DMS153 treated with DMSO at 0.1 percent for 48 hours (cell line): ENCODE data around the gene SLC10A3.

Source experiments
- DNase-seq: peaks from one replicate; lab custom pipeline; 2025; ENCODE audit not compliant: unreplicated experiment; lab: John Stamatoyannopoulos, UW

The SLC10A3 gene

DNA sequence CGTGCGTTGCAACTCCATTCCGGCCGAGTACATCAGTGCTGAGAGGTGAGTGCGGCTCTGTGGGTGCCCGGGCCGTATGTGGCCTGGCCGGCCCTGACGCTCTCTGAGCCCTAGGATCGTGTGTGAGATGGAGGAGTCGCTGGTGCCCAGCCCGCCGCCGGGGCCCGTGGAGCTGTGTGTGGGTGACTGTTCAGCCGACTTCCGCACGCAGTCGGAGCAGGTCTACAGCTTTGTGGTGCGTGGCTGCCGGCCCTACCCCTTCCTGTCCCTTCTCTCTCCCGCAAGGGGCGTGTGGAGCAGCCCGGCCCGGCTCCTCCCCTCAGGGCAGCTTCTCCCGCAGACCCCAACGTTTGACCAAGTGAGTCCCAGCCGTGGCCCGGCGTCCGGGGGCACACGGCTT lies 24.4 kb downstream of the SLC10A3 start:
- no peak for DNase-seq

DNA sequence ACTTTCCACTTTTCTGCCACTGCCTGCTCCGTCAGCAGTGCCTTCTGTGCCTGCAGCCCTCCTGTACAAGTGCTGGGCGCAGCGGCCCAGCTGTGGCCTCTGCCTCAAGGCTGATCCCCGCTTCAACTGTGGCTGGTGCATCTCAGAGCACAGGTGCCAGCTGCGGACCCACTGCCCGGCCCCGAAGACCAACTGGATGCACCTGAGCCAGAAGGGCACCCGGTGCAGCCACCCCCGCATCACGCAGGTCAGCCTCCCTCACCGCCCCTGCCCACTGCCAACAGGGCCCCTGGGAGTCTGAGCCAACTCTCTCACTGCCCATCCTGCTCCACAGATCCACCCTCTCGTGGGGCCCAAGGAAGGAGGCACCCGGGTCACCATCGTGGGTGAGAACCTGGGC lies 24.8 kb downstream of the SLC10A3 start:
- DNase-seq, result no peak

DNA sequence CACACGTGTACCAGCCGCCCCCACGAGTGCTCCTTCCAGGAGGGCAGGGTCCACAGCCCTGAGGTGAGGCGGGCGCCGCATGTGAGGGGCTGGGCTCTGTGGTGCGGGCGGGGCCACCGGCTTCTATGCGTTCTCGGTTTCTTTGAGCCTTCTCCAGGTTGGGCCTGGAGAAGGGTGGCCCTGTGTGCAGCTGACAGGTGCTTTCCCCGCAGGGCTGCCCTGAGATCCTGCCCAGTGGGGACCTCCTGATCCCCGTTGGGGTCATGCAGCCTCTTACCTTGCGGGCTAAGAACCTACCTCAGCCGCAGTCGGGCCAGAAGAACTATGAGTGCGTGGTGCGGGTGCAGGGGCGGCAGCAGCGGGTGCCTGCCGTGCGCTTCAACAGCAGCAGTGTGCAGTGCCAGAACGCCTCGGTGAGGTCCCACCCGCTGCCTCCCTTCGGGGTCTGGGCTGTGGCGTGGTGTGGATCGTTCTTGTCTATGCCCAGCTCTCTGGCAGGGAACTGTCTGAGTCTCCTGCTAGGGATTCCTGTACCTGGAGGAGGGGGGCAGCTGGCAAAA lies 25.5 kb downstream of the SLC10A3 start:
- DNase-seq, result no peak

DNA sequence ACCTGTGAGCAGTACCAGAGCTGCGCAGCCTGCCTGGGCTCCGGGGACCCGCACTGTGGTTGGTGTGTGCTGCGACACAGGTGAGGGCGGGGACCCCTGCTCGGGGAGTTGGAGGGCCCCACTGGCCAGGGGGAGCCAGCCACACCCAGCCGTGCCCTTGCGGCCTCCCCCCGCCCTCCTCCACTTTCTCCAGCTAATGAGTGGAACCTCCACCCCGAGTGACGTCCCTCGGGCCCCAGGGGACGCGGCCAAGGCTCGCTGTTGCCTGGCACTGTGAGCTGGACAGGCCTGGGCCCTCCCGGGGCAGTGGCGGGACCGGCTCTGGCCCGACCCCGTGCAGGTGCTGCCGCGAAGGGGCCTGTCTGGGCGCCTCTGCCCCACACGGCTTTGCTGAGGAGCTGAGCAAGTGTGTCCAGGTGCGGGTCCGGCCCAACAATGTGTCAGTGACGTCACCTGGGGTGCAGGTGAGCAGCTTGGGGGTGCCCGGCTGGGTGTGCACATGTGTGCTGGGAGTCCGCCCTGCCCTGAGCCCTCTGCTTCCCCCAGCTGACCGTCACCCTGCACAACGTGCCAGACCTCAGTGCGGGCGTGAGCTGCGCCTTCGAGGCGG lies 26.7 kb downstream of the SLC10A3 start:
- DNase-seq, result no peak

DNA sequence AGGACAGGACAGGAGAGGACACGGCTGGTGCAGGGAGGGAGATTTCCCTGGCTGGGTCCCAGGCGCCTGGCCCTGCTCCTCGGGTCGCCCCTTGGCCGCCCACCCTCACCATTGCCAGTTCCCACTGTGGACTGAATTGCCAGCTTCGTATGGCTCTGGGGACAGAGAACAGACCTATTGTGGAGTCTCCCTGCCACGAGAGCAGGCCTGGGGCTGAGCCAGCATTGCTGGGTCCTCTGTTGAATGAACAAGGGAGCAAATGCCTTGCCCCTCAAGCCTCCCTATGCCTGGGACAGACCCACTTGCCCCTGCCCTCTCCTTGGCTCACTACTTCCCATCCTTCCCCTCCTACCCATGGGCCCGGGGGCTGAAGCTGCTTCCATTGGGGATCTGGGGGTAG lies 28.0 kb downstream of the SLC10A3 start:
- no peak for DNase-seq

DNA sequence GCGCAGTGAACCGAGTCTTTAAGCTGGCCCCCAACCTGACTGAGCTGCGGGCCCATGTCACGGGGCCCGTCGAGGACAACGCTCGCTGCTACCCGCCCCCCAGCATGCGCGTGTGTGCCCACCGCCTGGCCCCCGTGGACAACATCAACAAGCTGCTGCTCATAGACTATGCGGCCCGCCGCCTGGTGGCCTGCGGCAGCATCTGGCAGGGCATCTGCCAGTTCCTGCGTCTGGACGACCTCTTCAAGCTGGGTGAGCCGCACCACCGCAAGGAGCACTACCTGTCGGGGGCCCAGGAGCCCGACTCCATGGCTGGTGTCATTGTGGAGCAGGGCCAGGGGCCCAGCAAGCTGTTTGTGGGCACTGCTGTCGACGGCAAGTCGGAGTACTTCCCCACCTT lies 30.1 kb downstream of the SLC10A3 start:
- no peak for DNase-seq

DNA sequence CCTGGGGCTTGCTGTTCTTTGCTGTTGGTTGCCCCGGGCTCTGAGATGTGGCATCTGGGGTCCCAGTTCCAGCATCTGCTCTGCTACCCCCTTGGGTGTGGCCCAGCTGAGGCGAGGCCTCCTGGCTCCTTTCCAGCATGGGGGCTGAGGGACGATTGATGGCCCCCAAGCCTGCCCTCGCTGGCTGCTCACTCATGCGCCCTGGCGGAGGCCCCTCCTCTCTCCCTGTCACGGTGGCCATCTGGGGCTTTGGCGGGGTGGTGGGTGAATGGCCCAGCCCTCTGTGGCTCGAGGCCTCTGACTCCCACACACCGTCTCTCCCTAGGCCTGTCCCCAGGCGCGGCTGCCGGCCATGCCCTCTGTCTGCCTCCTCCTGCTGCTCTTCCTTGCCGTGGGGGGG lies 30.6 kb downstream of the SLC10A3 start:
- DNase-seq, result no peak

DNA sequence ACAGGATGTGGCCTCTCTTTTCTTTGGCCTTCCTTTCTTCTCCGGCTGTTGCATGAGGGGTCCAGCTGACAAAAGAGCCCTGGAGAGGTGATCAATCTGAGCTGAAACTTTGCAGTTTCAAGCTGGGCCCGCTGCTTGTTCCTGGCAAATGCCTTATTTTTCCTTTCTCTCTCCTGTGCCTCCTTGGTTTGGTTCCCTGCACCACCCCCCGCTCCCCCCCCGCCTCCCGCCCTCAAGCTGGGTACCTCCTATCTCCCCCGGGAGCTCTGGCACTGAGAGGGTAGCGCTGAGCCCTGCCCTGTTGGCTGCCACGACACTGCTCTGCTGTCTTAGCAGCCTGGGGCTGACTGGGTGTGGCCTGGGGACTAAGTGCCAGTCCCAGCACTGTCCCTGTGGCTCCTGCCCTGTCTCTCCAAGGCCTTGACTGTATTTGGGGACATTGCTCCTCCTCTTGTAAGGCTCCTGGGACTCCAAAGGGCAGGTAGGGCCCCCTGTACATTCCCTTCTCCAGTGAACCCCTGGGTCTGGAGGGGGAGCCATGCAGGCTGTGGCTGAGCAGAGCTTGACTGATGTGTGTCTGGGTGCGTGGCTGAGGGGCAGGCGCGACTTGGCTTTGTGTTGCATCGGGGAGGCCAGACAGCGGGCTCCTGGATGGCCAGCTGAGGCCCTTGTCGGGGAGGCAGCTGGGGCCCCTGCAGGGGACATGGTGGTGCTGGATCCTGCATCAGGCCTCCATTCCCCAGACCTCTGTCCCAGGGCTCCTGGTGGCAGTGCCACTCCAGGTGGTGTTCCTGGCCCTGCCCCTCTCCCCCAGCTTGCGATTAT lies 31.3 kb downstream of the SLC10A3 start:
- peak; percentile 48 for DNase-seq

DNA sequence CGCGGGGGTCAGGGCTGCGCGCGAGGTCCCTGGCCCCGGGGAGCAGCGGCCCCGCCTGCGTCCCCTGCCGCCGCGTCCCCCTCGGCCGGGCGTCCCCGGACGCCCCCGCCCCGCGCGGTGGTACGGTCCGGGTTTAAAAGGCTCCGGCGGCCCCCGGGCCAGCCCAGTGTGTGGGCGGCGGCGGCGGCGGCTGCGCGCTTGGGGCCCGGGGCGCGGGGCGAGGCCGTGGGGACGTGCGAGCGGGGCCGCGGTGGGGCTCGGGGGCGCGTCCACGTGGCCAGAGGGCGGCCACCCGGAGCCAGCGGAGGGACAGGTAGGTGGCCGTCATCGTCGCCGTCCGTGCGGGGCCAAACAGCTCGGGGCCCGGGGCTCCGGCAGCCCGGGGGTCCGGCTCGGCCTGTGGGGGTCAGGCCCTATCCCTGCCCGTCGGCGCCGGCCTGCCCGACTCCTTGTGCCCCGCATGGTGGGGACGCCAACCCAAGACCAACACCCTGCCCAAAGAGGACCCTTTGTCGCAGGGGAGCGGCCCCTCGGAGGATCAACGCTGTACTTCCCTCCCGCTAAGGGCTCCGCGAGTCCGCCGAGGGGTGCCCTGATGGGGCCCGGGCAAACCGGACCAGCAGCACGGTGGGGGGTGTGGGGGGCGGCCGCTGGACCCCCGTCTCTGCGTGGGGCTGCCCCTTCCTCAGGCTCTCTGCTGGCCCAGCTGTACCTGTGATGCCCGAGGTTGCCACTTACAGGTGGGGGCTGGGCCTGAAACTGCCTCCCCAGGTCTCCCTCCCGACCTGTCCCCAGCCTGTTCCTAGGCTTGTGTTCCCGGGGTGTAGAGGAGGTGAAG lies 32.1 kb downstream of the SLC10A3 start, which contains the start of gene PLXNA3:
Gene PLXNA3, plus strand, starts transcription at position 166 of the 838 bp plus-strand sequence. CDS start 1,903 bp downstream, outside the sequence.
- DNase-seq, result peak; percentile 2

DNA sequence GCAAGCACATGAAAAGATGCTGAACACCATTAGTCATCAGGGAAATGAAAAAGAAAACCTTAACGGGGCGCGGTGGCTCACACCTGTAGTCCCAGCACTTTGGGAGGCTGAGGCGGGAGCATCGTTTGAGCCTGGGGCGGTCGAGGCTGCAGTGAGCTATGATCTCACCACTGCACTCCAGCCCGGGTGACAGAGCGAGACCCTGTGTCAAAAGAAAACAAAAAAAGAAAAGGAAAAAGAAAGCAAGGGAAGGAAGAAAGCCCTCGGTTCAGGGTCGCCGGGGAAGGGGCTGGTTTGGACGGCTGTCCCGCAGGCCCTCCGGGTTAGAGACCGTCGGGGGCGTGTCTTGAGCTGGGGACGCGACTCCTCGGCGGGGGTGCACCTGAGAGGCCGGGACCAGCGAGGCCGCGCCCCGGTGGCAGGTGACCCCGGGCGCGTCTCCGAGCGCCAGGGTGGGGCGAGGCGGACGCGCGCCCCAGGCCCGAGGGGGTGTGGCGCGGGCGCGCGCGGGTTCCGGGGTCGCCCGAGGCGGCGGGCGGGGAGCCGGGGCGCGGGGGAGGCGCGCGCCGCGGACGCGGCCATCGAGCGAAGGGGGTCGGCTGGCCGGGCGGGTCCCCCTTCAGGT lies 32.8 kb downstream of the SLC10A3 start:
- DNase-seq, result peak; percentile 11

DNA sequence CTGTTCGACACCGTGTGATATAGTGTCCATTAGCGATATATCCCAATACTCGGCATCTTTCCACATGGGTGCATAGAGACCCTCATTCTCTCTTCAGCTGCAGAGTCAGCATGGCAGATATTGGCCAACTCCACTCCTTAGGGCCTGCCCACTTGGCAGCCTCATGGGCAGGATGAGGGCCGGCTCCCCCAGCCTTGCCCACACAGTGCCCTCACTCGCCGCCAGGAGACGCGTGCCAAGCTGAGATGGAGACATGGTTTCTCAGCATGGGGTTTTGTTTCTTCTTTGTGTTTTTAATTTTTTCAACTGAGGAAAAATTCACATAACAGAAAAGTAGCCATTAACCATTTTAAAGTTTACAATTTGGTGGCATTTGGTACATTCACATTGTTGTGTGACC lies 37.6 kb downstream of the SLC10A3 start:
- DNase-seq, result no peak

DNA sequence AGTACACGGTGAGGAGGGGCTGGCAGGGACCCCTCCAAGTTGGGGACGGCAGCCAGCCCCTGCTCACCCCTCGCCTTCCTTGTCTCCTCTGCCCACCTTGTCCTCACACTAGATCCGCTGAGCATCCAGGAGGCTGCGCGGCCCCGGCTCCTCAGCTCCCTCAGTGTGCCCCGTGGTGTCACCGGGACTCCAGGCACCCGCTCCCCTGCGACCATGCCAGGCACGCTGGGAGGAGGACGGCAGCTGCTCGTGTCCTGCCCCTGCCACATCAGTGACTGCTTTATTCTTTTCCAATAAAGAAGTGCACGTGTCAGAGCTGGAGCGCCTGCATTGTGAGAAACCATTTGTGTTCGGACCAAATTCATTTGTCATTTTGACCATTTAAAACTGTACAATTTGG lies 40.1 kb downstream of the SLC10A3 start:
- DNase-seq, result no peak

DNA sequence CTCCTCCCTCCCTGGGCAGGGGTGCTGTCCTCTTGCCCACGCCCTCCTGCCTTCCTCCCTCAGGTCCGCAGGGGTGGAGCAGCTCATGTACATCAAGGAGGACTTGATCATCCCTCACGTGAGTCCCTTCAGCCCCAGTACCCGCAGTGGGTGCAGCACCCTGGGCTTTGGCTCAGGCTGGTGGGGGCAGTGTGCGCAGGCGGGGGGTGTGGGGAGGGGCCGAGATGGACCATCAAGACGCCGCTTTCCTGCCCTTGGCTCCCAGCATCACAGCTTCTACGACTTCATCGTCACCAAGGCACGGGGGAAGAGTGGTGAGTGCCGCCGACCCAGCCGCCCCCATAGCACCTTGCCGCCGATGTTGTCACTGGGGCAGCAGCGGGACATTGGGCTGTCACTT lies 40.8 kb downstream of the SLC10A3 start:
- DNase-seq, result no peak

DNA sequence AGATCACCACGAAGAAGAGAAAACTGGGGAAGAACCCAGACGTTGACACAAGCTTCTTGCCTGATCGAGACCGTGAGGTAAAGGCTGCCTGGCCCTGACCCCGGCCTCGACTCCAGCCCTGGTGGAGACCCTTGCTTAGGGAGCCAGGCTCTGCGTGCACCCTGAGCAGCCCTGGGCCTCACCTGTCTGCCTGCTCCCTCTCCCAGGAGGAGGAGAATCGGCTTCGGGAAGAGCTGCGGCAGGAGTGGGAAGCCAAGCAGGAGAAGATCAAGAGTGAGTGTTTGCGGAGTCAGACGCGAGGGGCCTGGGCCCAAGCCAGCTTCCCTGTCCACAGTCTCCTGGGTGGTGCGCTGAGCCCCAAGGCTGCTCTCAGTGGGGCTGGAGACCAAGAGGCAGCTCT lies 41.9 kb downstream of the SLC10A3 start:
- no peak for DNase-seq

DNA sequence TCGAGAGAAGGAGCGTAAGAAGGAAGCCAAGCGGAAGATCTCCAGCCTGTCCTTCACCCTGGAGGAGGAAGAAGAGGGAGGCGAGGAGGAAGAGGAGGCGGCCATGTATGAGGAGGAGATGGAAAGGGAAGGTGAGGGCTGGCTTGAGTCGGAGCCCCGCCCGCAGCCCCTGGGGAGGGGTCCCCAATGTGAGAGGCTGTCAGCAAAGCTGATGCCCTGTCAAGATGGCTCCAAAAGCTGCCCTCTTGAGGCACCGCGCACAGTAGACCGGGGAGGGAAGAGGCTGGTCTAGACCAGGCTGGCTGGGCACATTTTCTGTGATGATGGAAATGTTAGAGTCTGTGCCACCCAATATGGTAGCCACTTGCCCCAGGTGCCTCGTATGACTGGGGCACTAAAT lies 44.0 kb downstream of the SLC10A3 start:
- no peak for DNase-seq

DNA sequence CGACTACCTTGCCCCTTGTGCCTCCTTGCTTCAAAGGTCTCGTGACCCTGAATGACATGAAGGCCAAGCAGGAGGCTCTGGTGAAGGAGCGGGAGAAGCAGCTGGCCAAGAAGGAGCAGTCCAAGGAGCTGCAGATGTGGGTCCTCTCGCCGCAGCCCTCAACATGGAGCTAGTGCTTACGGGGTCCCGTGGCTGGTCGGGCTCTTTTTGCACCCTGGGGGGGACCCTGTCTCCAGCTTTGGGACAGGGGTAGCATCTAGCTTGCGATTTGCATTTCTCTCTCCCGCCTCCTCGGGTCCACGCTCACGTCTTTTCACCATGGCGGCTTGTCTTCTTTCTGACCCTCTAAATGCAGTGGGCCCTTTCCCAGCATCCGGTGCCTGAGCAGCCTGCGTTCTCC lies 44.7 kb downstream of the SLC10A3 start:
- no peak for DNase-seq

DNA sequence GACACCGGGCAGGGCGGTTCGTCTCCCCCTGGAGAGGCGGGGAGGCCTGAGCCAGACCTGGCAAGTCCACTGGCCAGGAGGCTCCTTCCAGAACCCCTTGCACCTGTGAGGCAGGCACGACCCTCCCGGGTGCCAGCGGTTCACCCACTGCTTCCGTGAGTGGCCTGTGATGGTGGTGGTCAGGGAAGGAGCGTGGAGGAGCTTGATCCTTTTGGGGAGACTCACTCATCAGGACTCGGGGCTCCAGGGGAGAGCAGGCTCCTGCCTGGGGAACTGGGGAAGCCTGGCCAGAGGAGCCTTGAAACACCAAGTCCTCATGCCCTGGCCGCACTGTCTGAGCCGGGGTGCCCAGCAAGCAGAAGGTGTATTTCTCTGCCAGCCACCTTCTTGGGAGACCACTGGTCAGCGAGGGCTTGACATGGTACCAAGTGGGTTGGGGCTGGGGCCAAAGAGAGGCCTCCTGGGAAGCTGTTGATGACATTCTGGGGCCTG lies 45.6 kb downstream of the SLC10A3 start:
- DNase-seq, result no peak

DNA sequence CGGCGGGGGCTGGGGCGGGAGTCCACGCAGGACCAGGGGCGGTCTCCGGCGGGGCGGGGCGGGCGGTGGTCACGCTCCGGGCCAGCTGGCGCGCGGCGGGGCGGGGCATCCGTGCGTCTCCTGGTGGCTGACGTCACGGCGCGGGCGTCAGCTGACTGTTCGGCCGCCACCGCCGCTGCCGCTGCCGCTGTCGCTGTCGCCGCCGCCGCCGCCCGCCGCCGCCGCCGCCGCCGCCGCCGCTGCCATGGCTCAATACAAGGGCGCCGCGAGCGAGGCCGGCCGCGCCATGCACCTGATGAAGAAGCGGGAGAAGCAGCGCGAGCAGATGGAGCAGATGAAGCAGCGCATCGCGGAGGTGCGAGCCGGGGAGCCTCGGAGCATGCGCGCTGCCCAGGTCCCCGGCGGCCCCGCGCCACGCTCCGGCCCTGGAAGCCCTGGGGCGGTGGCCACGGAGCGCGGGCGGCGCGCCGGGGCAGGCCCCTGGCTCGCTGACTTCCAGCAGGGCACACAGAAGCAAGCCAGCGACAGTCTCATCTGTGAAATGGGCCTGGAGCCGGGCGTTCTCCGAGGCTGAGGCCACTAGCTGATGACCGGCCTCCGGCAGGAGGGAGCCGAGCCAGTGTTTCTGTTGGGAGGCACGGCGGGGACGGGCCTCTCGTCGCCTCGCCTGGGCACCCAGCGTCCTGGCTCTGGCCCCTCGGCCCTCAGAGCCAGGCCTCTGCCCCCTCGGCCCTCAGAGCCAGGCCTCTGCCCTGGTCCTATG lies 46.3 kb downstream of the SLC10A3 start, which contains the start of gene FAM50A:
Gene FAM50A, plus strand, starts transcription at position 150 of the 763 bp plus-strand sequence. Its CDS starts 95 bp downstream, at position 245.
- DNase-seq, result peak; percentile 70

DNA sequence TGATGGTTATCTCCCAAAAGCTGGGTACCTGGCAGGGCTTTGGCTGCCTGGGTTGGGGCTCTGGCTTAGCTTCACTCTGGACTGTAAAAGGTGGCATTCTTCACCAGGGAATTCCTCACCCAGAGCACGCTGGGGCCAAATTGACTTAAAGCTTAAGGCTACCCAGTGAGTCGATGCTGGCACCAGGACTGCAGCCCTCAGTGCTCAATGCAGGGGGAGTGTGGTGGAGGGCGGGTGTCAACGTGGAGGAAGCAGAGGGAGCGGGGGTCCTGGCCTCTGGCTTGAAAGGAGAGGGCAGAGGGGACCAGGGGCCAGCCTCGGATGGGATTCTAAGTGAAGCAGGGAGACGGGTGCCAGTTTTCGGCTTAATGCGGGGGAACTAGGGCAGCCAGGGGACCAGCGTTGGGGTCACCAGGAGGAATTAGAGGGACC lies 46.9 kb downstream of the SLC10A3 start:
- DNase-seq, result no peak
